Stimulated activated CD4-positive, alpha-beta T cell treated with anti-CD3 and anti-CD28 coated beads, Interleukin-4, amount 100 ng/mL, for 1 hour (primary cell): ENCODE results near the gene RMDN3.
A peak's percentile ranks its signal among the peaks of the same experiment; 100 is the strongest.

Experiments
- DNase-seq: peaks from one replicate; pipeline ENCODE4 v3.0.0-alpha.2; 2020

The RMDN3 gene

GRCh38 chr15:40754883-40755811, at the start of gene RMDN3:
Gene RMDN3, minus strand, starts transcription at chr15:40755254. Its CDS starts 471 bp downstream, at chr15:40754783.
- DNase-seq, result peak; percentile 95

GRCh38 chr15:40803688-40804087, 48.6 kb upstream of the RMDN3 start:
- no peak for DNase-seq

DNA sequence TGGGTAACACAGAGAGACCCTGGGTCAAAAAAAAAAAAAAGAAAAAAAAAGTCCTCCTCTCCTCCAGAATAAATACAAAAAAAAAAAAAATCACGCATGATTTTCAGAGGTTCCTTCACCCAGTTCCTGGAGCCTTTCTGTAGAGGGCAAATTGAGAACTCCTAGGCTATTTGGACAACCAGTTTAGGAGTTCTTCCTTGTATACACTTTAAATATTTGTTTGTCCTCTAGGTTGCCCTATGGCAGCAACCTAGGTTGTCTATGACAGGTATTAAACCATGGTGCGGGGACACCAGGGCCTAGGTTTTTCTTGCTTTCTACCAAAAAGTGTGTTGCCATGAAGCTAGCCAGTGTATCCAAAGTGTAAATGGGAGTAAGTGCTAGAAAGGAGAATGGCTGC, 48.0 kb upstream of the RMDN3 start:
- DNase-seq, result no peak

DNA sequence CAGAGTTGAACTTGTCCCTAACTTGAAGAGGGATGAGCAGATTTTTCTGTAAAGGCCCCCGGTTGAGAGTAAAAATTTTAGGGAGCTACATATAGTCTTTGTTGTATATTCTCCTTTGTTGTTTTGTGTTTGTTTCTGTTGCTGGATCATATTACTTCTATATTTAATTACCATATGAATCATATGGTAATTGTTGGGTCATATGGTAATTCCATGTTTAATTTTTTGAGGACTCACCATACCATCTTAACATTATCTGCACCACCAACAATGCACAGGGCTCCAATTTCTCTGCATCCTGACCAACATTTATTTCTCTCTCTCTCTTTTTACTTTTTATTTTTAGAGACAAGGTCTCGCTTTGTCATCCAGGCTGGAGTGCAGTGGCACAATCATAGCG, 44.5 kb upstream of the RMDN3 start:
- DNase-seq, result no peak

DNA sequence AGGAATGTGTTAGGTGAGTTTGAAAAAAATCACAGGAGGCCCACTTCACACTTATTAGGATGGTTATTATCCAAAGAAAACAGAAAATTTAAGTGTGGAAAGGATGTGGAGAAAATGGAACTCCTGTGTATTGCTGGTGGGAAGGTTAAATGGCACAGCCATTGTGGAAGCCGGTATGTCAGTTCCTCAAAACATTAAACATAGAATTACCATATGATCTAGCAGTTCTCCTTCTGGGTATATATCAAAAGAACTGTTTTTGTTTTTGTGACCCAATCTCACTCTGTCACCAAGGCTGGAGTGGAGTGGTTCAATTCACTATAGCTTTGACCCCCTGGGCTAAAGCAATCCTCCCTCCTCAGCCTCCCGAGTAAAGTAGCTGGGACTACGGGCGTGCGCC, 41.5 kb upstream of the RMDN3 start:
- DNase-seq, result no peak

DNA sequence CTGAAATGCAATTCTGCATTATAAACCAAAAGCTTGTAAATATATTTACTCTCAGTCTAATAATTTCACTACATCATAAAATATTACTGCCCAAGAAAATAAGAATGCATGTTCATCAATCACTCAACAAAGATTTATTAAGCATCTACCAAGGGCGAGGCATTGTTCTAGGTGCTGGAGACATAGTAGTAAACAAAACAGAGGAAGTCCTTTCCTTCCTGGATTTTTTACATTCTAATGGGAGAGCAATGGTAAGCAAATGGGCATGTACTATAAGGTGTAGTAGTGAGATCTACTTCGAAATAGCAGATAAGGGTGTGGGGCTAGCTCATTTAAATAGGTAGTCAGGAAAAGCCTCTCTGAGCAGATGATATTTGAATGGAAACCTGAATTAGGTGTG, 41.0 kb upstream of the RMDN3 start:
- DNase-seq, result no peak

DNA sequence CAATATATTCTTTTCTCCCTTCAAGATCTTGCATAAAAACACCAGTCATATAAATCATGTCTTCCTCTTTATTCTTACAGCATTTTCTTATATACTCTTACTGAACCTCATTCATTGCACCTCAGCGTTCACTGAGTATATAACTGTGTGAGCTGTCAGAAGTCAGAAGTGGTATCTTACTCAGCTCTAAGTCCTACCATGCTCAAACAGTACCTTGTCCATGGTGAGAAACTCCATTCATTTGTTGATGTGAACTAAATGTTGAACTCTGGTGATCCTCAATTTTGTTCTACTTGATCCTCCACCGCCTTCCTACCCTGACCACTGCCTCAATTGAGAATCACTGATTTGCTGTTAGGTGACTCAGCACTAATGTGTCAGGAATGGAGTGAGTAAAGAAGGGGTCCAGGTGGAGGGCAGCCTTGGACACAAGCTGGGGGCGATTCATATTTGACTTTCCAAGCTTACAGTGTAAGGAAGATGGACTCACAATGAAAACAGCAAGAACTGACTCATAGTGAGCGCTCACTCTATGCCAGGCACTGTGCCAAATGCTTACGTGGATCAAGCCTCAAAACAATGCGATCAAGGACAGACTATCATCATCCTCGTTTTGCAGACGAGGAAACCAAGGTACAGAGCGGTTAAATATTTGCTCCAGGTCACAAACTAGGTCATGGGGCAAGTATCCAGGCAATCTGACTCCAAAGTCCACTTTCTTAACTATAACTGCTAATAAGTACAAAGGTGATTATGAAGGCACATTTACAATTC, 38.3 kb upstream of the RMDN3 start:
- DNase-seq, result no peak

DNA sequence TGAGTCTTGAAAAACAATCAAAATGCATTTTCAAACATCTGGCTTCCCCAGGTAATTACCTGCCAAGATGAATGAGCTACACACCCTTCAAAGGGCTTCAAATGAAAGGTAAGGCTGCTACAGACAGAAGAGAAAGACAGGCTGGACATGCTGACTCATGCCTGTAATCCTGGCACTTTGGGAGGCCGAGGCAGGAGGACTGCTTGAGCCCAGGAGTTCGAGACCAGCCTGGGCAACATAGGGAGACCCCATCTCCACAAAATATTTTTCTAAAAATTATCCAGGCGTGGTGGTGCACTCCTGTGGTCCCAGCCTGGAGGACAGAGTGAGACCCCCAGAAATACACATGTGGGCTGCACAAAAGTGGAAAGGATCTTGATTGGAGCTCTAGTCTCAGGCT, 37.3 kb upstream of the RMDN3 start:
- DNase-seq, result no peak

DNA sequence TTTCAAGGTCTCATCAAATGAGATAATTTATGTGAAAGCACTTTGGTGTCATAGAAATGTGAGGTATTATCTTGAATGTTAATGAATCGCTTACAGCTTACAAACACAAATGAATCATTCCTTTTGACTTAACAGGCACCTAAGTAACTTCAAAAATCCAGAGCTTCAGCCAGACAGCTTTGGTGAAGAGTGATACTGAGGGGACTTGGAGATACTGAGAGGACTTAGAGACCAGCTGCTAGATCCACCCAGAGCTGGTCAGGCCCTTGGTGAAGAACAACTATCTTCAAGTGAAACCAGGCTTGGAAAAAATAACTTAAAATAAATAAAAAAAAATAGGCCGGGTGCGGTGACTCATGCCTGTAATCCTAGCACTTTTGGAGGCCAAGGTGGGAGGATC, 35.7 kb upstream of the RMDN3 start:
- no peak for DNase-seq

DNA sequence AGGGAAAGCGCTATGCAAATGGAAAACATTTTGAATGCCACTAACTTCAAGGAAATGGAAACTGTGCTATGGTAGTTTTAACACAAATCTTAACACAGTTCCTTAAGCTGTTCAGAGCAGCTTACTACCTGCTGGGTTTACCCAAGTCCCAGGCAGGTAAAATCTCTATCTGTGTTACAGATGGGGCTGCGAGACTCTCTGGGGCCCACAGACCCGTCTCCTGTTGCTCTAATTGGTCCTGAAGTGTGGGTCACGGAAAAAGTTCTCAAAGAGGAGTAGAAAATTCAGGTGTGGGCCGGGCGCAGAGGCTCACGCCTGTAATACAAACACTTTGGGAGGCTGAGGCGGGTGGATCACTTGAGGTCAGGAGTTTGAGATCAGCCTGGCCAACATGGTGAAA, 34.9 kb upstream of the RMDN3 start:
- DNase-seq, result no peak

GRCh38 chr15:40789119-40789518, 34.1 kb upstream of the RMDN3 start:
- no peak for DNase-seq

- no peak for DNase-seq
Measured at GRCh38 chr15:40787991-40788390, 32.9 kb upstream of the RMDN3 start.

GRCh38 chr15:40787344-40787841, 32.3 kb upstream of the RMDN3 start:
- DNase-seq, result peak; percentile 62

- no peak for DNase-seq
Measured at GRCh38 chr15:40785814-40786213, 30.8 kb upstream of the RMDN3 start.

DNA sequence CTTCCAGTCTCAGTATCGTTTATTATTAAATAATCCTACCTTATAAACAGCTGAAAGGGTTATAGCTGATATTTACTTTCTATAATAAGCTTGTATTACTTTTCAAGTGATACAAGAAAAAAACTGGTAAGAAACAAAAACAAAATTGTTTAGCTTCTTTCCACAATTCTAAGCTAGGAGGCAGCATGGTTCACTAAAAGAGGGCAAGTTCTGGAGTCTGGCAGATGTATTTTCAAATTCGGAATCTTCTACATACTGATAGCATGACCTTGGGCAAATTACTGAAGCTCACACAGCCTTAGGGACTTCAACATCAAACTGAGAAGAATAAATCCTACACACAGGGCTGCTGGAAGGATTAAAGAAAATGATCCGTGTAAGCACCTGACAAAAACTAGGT, 30.1 kb upstream of the RMDN3 start:
- no peak for DNase-seq

DNA sequence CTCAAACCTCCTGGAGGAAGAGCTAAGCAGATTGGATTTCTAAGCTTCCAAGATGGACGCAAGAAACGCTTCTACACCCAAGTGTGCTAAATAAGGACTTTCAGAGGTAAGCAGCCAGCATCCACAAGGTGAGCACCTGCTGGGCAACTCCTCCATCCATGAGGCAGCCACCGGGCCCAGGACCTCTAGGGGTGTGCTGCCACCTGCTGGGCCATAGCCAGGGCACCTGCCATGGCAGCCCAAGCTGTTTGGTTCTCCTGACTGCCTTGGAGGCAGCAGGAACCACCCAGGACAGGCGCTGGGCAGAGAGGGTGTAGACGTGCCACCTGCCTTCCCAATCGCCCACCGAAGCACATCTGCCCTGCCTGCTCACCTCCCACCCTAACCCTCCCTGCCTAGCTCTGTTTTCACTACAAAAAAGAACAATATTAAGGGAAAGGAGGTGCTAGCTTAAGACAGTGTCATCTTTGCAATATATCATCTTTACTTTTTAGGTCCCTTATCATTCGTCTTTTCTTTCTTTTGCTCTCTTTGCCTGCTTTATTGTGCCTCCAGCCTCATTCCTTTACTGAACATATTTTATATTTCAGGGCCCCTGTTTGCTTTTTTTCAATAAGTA, 27.7 kb upstream of the RMDN3 start:
- peak; percentile 83 for DNase-seq

- no peak for DNase-seq
Measured at GRCh38 chr15:40776537-40777141, 21.6 kb upstream of the RMDN3 start.

- DNase-seq, result no peak
Measured at GRCh38 chr15:40775740-40776536, 20.9 kb upstream of the RMDN3 start.

DNA sequence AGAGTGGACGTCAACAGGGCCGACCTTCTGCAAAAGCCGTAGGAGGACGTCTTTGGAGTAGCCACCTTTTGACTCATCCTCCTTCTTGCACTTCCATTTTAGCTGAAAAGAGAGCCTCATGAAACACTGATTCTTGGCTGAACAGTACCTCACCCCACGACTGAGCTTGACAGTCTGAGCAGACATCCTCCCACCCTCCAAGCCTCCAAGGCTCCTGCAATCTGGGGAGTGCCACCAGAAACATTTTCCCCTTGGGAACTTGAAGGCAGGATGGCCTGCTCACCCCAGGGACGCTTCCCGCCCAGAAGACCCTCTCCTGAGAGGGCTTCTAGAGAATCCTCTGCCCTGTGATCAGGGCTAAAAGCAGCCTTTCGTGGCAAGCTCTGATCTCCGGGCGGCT, 20.0 kb upstream of the RMDN3 start:
- DNase-seq, result no peak

GRCh38 chr15:40773902-40774301, 18.8 kb upstream of the RMDN3 start:
- DNase-seq, result no peak

DNA sequence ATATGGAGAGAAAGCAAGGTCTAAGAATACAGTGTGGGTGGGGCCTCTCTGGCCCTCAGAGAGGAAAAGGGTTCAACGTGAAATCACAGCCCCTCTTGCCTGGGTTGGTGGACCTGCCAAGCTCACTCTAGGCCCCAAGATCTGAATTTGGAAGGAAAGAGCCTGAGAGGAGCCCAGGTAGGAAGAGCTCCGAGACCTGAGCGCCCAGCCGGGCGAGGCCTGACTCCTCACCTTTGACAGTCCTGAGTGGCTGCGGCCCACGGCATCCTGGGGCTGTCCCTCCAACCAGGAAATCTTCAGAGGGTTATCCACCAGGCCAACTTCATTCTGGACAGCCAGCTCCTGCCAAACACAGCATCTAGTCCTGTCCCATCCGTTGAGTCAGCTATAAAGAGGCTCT, 18.4 kb upstream of the RMDN3 start:
- DNase-seq, result no peak

- DNase-seq, result no peak
Measured at GRCh38 chr15:40772014-40772413, 17.0 kb upstream of the RMDN3 start.
